GM12878 (cell line): ENCODE results near the gene SYNPO. TPM values are rescaled to one million over a fixed set of nuclear protein-coding genes. Genes with fewer than 3 reads are reported as not detected.

ENCODE experiments used
- ATAC-seq: fragments of 200-7000 bp; cut with Tn5 transposase; 3 replicates; pipeline ENCODE4 v1.9.1; 2020; ENCODE audit warnings: mild to moderate bottlenecking, moderate library complexity
- BruUV-seq: library from RNA; stranded (reverse); fragments of 400-500 nt; replicated peaks from 2 replicates; lab custom pipeline; 2021; lab: Mats Ljungman, UMichigan
- CTCF ChIA-PET: fragments of 300-600 bp; sonication (Branson Sonifier 250); formaldehyde crosslinking; extraction: SDS; loops from one replicate; lab custom pipeline; 2021; ENCODE audit warnings: inconsistent platforms; lab: Yijun Ruan, JAX
- POLR2A ChIA-PET: fragments of 350-600 bp; formaldehyde crosslinking; extraction: SDS; loops from one replicate; lab custom pipeline; 2021; ENCODE audit warnings: inconsistent platforms; lab: Charles Lee
- RAD21 ChIA-PET: fragments of 300-600 bp; sonication (Branson Sonifier 250); formaldehyde crosslinking; loops from one replicate; lab custom pipeline; 2023; ENCODE audit warnings: antibody characterized with exemption; ENCODE audit not compliant: unreplicated experiment; lab: Charles Lee
- SMC1A ChIA-PET: fragments of 300-600 bp; sonication (Branson Sonifier 250); formaldehyde crosslinking; loops from one replicate; lab custom pipeline; 2023; ENCODE audit not compliant: unreplicated experiment, uncharacterized antibody; lab: Charles Lee
- DNase-seq: peaks from one replicate; pipeline ENCODE4 v3.0.0-alpha.2; 2011; ENCODE audit warnings: low read depth, low spot score
- FAIRE-seq: peaks from 3 replicates; lab custom pipeline; 2011; peaks lifted over from hg19 to GRCh38; lab: Jason Lieb, UNC
- H2AFZ ChIP-seq: 2 replicates; pipeline ENCODE4 v1.6.0; 2011; ENCODE audit warnings: low read depth, low read length, control low read depth; ENCODE audit not compliant: control insufficient read depth
- H3K27ac ChIP-seq: 2 replicates; pipeline ENCODE4 v1.5.1; 2011; ENCODE audit warnings: control low read depth; ENCODE audit not compliant: control insufficient read depth, insufficient read depth
- H3K27me3 ChIP-seq, 2 experiments: replicated peaks in 1 of 2; 2 replicates each; pipeline versions ENCODE4 v1.6.0 to v1.6.1; 2011; ENCODE audit warnings: low read length in 1 of 2; ENCODE audit not compliant: control insufficient read depth in 2 of 2, insufficient read depth in 2 of 2
- H3K36me3 ChIP-seq, 2 experiments: 2 replicates each; pipeline ENCODE4 v1.5.1; 2011; ENCODE audit warnings: low read length in 1 of 2; ENCODE audit not compliant: control insufficient read depth in 2 of 2, insufficient read depth in 2 of 2
- H3K4me1 ChIP-seq: 2 replicates; pipeline ENCODE4 v1.6.1; 2011; ENCODE audit warnings: mild to moderate bottlenecking, low read length, moderate library complexity, mixed read lengths; ENCODE audit not compliant: control insufficient read depth, insufficient read depth
- H3K4me2 ChIP-seq: 2 replicates; pipeline ENCODE4 v1.6.0; 2011; ENCODE audit warnings: control low read depth; ENCODE audit not compliant: control insufficient read depth, insufficient read depth
- H3K4me3 ChIP-seq: fragments of 200-600 bp; sonication (generic); 2 replicates; pipeline ENCODE4 v1.5.1; 2016
- H3K79me2 ChIP-seq: 2 replicates; pipeline ENCODE4 v1.6.0; 2011; ENCODE audit warnings: low read length; ENCODE audit not compliant: control insufficient read depth, insufficient read depth
- H3K9ac ChIP-seq: 2 replicates; pipeline ENCODE4 v1.8.0; 2011; ENCODE audit warnings: low read length, control low read depth, mixed read lengths; ENCODE audit not compliant: control insufficient read depth, insufficient read depth
- H3K9me3 ChIP-seq: replicated peaks from 3 replicates; pipeline ENCODE4 v1.5.1; 2011; ENCODE audit warnings: mild to moderate bottlenecking, low read length; ENCODE audit not compliant: control insufficient read depth, insufficient read depth
- H4K20me1 ChIP-seq: 2 replicates; pipeline ENCODE4 v1.6.0; 2011; ENCODE audit not compliant: control insufficient read depth, insufficient read depth
- CBFB ChIP-seq: IDR thresholded peaks from 2 replicates; pipeline ENCODE4 v1.6.1; 2016; ENCODE audit warnings: antibody characterized with exemption, low read depth
- IKZF1 ChIP-seq: fragments of 450-650 bp; conservative IDR thresholded peaks from 2 replicates; pipeline ENCODE4 v1.6.1; 2017; ENCODE audit warnings: antibody characterized with exemption, mild to moderate bottlenecking
- IRF5 ChIP-seq: fragments of 450-650 bp; IDR thresholded peaks from 2 replicates; pipeline ENCODE4 v1.6.1; 2017; ENCODE audit warnings: borderline replicate concordance
- KLF5 ChIP-seq: fragments of 450-650 bp; IDR thresholded peaks from 2 replicates; pipeline ENCODE4 v1.6.1; 2014; ENCODE audit warnings: mild to moderate bottlenecking; ENCODE audit not compliant: partially characterized antibody
- MEF2B ChIP-seq: fragments of 450-650 bp; IDR thresholded peaks from 2 replicates; pipeline ENCODE4 v1.6.1; 2018; ENCODE audit warnings: mild to moderate bottlenecking, moderate library complexity; ENCODE audit not compliant: partially characterized antibody, poor library complexity, severe bottlenecking
- MYC ChIP-seq: IDR thresholded peaks from 2 replicates; pipeline ENCODE4 v1.6.1; 2011; ENCODE audit warnings: mild to moderate bottlenecking, low read length, moderate library complexity, inconsistent platforms; ENCODE audit not compliant: insufficient read depth, insufficient replicate concordance, insufficient read length, severe bottlenecking
- NFIC ChIP-seq: IDR thresholded peaks from 2 replicates; pipeline ENCODE4 v1.6.1; 2012; ENCODE audit warnings: low read depth, mild to moderate bottlenecking, inconsistent platforms, low read length, moderate library complexity
- RAD51 ChIP-seq: fragments of 450-650 bp; IDR thresholded peaks from 2 replicates; pipeline ENCODE4 v1.6.1; 2016; ENCODE audit warnings: moderate library complexity, mild to moderate bottlenecking, inconsistent platforms
- SMAD5 ChIP-seq: IDR thresholded peaks from 2 replicates; pipeline ENCODE4 v1.6.1; 2016; ENCODE audit warnings: antibody characterized with exemption, low read depth
- SREBF2 ChIP-seq: IDR thresholded peaks from 2 replicates; pipeline ENCODE4 v1.6.1; 2012; ENCODE audit warnings: mild to moderate bottlenecking, low read length
- STAT1 ChIP-seq: fragments of 450-650 bp; conservative IDR thresholded peaks from 2 replicates; pipeline ENCODE4 v1.6.1; 2014; ENCODE audit warnings: antibody characterized with exemption, mild to moderate bottlenecking
- TCF7 ChIP-seq: IDR thresholded peaks from 2 replicates; pipeline ENCODE4 v1.6.1; 2014; ENCODE audit warnings: antibody characterized with exemption, borderline replicate concordance
- WRNIP1 ChIP-seq: IDR thresholded peaks from 2 replicates; pipeline ENCODE4 v1.6.1; 2011; ENCODE audit warnings: low read depth, low read length, improper control_type of control experiment, borderline replicate concordance
- ZNF687 ChIP-seq: fragments of 450-650 bp; IDR thresholded peaks from 2 replicates; pipeline ENCODE4 v1.6.1; 2017; ENCODE audit warnings: mild to moderate bottlenecking, moderate library complexity
- WGBS: methylation state at CpG from one replicate; pipeline ENCODE4 v1.1.6; 2016; ENCODE audit warnings: low lambda C conversion rate; ENCODE audit not compliant: insufficient replicate concordance, insufficient coverage; ENCODE audit errors: missing lambda C conversion rate; 5-methylcytosine and 5-hydroxymethylcytosine counted together
- in situ Hi-C: fragments of 300-500 bp; cut with MboI; formaldehyde crosslinking; loops from 9 replicates; pipeline ENCODE4 v1.14.3; 2018; ENCODE audit warnings: mixed read lengths
- intact Hi-C: fragments of 100-400 bp; cut with micrococcal nuclease; formaldehyde crosslinking; loops from one replicate; pipeline ENCODE4 v1.14.2; 2022; ENCODE audit not compliant: unreplicated experiment
- polyA plus RNA-seq, 11 experiments: library from polyadenylated mRNA; depleted of rRNA in 4 of 11; unstranded in 6 of 11; stranded (reverse) in 5 of 11; fragments of >200 nt; fragmentation: Nextera tagmentation in 4 of 11; fragmentation: Illumina TruSeq in 1 of 11; extraction: Ambion mirVana in 4 of 11; extraction: Trizol in 1 of 11; gene quantifications; 1 replicate in 1 of 11; 2 replicates in 10 of 11; pipeline versions ENCODE4 v1.2.1 to v1.2.3, GENCODE V29; 2011 to 2016; ENCODE audit warnings: inconsistent platforms in 2 of 11, missing spikeins in 2 of 11, low read depth in 1 of 11
- total RNA-seq, 4 experiments: library from RNA; depleted of rRNA in 3 of 4; stranded (reverse); fragments of >200 nt in 3 of 4; fragmentation: Illumina TruSeq in 1 of 4; extraction: Trizol in 1 of 4; gene quantifications; 2 replicates each; pipeline versions ENCODE4 v1.2.1 to v1.2.3, GENCODE V29; 2013 to 2021

Gene SYNPO
- total and polyA plus RNA-seq, 10 of the 15 experiments (the other 5 are each of a cell fraction or from before 2014, with no cell fraction given): 0.77 to 21.0 (median 3.9) TPM

- Histone ChIP-seq H3K9me3 (no peaks in the 10 kb centered on the region), H3K27me3 (no peaks in the 10 kb centered on the region), H3K27ac (no peak overlapping the region), H2AFZ (no peak overlapping the region), H4K20me1 (no peaks in the 10 kb centered on the region), H3K9ac (no peak overlapping the region), H3K36me3 (no peaks in the 10 kb centered on the region), H3K79me2 (peaks cover 16% of the 10 kb centered on the region), H3K4me2 (no peak overlapping the region), H3K4me3 (no peak overlapping the region), H3K4me1 (peaks cover 34% of the 10 kb centered on the region)
- no peak for TF ChIP-seq SMAD5
- TF ChIP-seq MEF2B: no peak
- TF ChIP-seq IRF5: no peak
- TF ChIP-seq RAD51: no peak
- TF ChIP-seq IKZF1: no peak
- TF ChIP-seq NFIC: no peak
- TF ChIP-seq ZNF687: no peak
- TF ChIP-seq SREBF2: no peak
- TF ChIP-seq STAT1: no peak
- TF ChIP-seq TCF7: no peak
- TF ChIP-seq MYC: no peak
- no peak for TF ChIP-seq KLF5
- no peak for TF ChIP-seq WRNIP1
- TF ChIP-seq CBFB: no peak
- DNase-seq (no peak), FAIRE-seq (no peak), ATAC-seq (no peak)
- in situ Hi-C loops (no loop called here), intact Hi-C loops (loop anchor here (10.0 kb wide), 1 partner anchor 166 kb away; no protein-coding TSS in a partner anchor)
- BruUV-seq: no TSS peak
- ChIA-PET RAD21 (interaction anchor here (1.3 to 2.7 kb wide), 3 partner anchors 9 to 131 kb away, joined by 3 to 15 read pairs (median 3); no protein-coding TSS in a partner anchor), POLR2A (interaction anchor here (0.7 to 1.8 kb wide), 3 partner anchors 13 to 31 kb away, joined by 3 to 5 read pairs (median 4); no protein-coding TSS in a partner anchor), SMC1A (interaction anchor here (0.6 to 1.0 kb wide), 3 partner anchors 32 to 62 kb away, joined by 3 to 5 read pairs (median 3); no protein-coding TSS in a partner anchor), CTCF (interaction anchor here (1.5 kb wide), 1 partner anchor 59 kb away, joined by 4 read pairs; no protein-coding TSS in a partner anchor)
- WGBS: 71% methylated on average over 5 of the region's 5 CpGs
Observed at GRCh38 chr5:150621301-150621700, 19.2 kb upstream of the SYNPO start.
